ENCODE data around the gene ASTN2. TPM values are rescaled to one million over a fixed set of nuclear protein-coding genes. Genes with fewer than 3 reads are reported as not detected.

ASTN2 gene
- total RNA-seq, 2 experiments from 2014 or later: 1.7 to 4.2 TPM

DNA sequence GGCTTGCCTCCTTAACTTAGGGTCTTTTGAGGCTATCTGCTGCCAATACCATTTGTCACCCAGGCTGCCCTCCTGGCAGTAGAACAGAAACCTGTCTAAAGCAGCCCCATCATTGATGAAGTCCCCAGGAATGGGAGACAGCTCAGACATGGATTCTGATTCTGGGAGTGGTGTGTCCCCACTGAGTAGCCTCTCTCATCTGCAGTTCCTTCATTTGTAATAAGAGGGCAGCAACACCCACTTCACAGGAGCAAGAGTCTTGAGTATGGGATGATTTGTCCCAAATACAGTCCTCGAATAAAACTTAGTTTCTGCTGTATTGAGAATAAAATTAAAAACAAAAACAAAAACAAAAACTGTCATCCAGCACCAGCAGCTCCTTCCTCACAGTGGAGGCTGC lies 167.6 kb downstream of the ASTN2 start:
- intact Hi-C loops (cut with micrococcal nuclease; ENCODE audit: unreplicated experiment): no loop called here
- Histone ChIP-seq H3K27ac (ENCODE audit: low read depth, low read length, poor library complexity, severe bottlenecking) (no peak overlapping the region), H3K9me3 (ENCODE audit: low read length) (no peaks in the 10 kb centered on the region), H3K36me3 (ENCODE audit: insufficient read depth, low read length) (no peaks in the 10 kb centered on the region), H2AFZ (ENCODE audit: low read length) (no peak overlapping the region), H3K4me3 (ENCODE audit: low read depth, low read length, poor library complexity, severe bottlenecking) (no peak overlapping the region), H3K4me1 (ENCODE audit: insufficient read depth, low read length, poor library complexity, severe bottlenecking) (no peaks in the 10 kb centered on the region), H3K9me2 (ENCODE audit: insufficient read depth, low read length) (no peaks in the 10 kb centered on the region), H3K4me2 (ENCODE audit: low read length) (no peak overlapping the region), H4K20me1 (ENCODE audit: insufficient read depth, low read length) (no peaks in the 10 kb centered on the region), H3K79me2 (ENCODE audit: insufficient read depth, low read depth, low read length) (no peaks in the 10 kb centered on the region)
- DNase-seq (ENCODE audit: low spot score): peak; percentile 7
- ChIA-PET CTCF (ENCODE audit: unreplicated experiment) (no interaction called here), POLR2A (interaction anchor here (1.3 kb wide), 1 partner anchor 11 kb away, joined by 5 read pairs; no protein-coding TSS in a partner anchor)
- TF ChIP-seq, protein P1, sequence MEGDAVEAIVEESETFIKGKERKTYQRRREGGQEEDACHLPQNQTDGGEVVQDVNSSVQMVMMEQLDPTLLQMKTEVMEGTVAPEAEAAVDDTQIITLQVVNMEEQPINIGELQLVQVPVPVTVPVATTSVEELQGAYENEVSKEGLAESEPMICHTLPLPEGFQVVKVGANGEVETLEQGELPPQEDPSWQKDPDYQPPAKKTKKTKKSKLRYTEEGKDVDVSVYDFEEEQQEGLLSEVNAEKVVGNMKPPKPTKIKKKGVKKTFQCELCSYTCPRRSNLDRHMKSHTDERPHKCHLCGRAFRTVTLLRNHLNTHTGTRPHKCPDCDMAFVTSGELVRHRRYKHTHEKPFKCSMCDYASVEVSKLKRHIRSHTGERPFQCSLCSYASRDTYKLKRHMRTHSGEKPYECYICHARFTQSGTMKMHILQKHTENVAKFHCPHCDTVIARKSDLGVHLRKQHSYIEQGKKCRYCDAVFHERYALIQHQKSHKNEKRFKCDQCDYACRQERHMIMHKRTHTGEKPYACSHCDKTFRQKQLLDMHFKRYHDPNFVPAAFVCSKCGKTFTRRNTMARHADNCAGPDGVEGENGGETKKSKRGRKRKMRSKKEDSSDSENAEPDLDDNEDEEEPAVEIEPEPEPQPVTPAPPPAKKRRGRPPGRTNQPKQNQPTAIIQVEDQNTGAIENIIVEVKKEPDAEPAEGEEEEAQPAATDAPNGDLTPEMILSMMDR (conservative IDR thresholded peaks at IDR 0.05; ENCODE audit: low read length): peak; percentile 62
- no peak for TF ChIP-seq EZH2phosphoT487 (IDR thresholded peaks at IDR 0.05; ENCODE audit: borderline replicate concordance, low read depth, low read length)
- no TSS peak for BruUV-seq (replicated peaks)

DNA sequence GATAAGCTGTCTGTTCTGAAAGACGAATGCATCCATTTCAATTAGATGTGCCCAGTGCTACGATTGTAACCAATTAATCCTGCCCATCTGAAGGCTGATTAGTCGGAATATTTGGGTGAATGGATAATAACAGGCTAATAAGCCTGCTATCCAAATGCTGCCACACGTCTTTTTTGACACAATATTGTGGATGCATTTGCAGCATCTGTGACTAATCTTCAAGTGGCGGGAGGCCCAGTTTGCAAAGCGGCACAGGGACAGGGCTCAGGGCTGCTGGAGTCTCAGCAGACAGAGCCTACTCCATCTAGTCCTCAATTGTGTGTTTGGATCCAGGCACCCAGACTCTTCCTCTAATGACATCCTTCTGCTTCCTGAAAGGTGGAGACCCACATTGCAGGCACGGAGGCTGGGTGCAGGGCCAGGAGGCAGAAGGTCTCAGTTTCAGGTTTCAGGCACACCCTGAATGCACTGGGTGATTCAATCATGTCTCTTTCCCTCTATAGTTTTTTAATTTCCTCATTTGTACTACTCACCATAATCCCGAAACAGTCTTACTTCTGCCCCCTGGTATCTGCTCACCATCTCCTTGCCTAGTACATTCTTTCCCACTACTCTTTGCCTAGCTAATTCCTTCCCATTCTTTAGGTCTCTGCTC lies 169.6 kb downstream of the ASTN2 start:
- DNase-seq (ENCODE audit: low spot score): no peak
- CTCF ChIA-PET (ENCODE audit: unreplicated experiment): no interaction called here
- no peak for TF ChIP-seq EZH2phosphoT487 (IDR thresholded peaks at IDR 0.05; ENCODE audit: borderline replicate concordance, low read depth, low read length)
- Histone ChIP-seq H3K27ac (ENCODE audit: low read depth, low read length, poor library complexity, severe bottlenecking) (no peak overlapping the region), H3K9me2 (ENCODE audit: insufficient read depth, low read length) (no peaks in the 10 kb centered on the region), H2AFZ (ENCODE audit: low read length) (no peak overlapping the region), H3K4me2 (ENCODE audit: low read length) (no peak overlapping the region), H4K20me1 (ENCODE audit: insufficient read depth, low read length) (no peaks in the 10 kb centered on the region), H3K79me2 (ENCODE audit: insufficient read depth, low read depth, low read length) (no peaks in the 10 kb centered on the region), H3K4me1 (ENCODE audit: insufficient read depth, low read length, poor library complexity, severe bottlenecking) (no peaks in the 10 kb centered on the region), H3K9me3 (ENCODE audit: low read length) (no peaks in the 10 kb centered on the region), H3K36me3 (ENCODE audit: insufficient read depth, low read length) (no peaks in the 10 kb centered on the region), H3K4me3 (ENCODE audit: low read depth, low read length, poor library complexity, severe bottlenecking) (no peak overlapping the region)
- POLR2A ChIA-PET: interaction anchor here (1.2 kb wide), 1 partner anchor 9 kb away, joined by 3 read pairs; no protein-coding TSS in a partner anchor
- intact Hi-C loops (cut with micrococcal nuclease; ENCODE audit: unreplicated experiment): no loop called here
- BruUV-seq (replicated peaks): no TSS peak

DNA sequence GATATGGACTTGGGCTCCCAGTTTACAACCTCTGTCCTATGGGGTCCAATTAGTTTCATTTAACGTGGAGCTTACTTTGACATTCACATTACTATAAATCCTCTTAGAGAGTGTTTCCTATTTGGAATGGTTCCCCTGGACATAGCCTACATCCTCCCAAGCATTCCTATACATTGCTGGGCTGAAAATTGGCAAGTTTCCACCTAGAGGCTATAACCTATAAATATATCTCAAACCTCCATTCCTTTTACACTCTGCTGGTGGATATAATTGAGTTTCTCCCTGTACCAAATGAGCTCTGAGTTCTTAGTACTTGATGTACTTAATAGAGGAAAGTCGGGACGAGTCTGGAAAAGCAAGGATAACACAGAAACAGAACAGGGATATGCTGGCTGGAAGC lies 172.8 kb downstream of the ASTN2 start:
- ChIA-PET CTCF (ENCODE audit: unreplicated experiment) (no interaction called here), POLR2A (interaction anchor here (0.6 kb wide), 1 partner anchor 107 kb away, joined by 4 read pairs; no protein-coding TSS in a partner anchor)
- H3K4me3 ChIP-seq (ENCODE audit: low read depth, low read length, poor library complexity, severe bottlenecking): no peak overlapping the region
- no peak for TF ChIP-seq EZH2phosphoT487 (IDR thresholded peaks at IDR 0.05; ENCODE audit: borderline replicate concordance, low read depth, low read length)
- TF ChIP-seq, protein P1 (conservative IDR thresholded peaks at IDR 0.05; ENCODE audit: low read length): no peak
- no peaks in the 10 kb centered on the region for H3K36me3 ChIP-seq (ENCODE audit: insufficient read depth, low read length)
- H2AFZ ChIP-seq (ENCODE audit: low read length): no peak overlapping the region
- H3K9me3 ChIP-seq (ENCODE audit: low read length): no peaks in the 10 kb centered on the region
- H3K4me2 ChIP-seq (ENCODE audit: low read length): no peak overlapping the region
- no peak for DNase-seq (ENCODE audit: low spot score)
- no peaks in the 10 kb centered on the region for H3K9me2 ChIP-seq (ENCODE audit: insufficient read depth, low read length)
- no peaks in the 10 kb centered on the region for H4K20me1 ChIP-seq (ENCODE audit: insufficient read depth, low read length)
- intact Hi-C loops (cut with micrococcal nuclease; ENCODE audit: unreplicated experiment): no loop called here
- BruUV-seq (replicated peaks): no TSS peak
- H3K4me1 ChIP-seq (ENCODE audit: insufficient read depth, low read length, poor library complexity, severe bottlenecking): no peaks in the 10 kb centered on the region
- no peak overlapping the region for H3K27ac ChIP-seq (ENCODE audit: low read depth, low read length, poor library complexity, severe bottlenecking)
- H3K79me2 ChIP-seq (ENCODE audit: insufficient read depth, low read depth, low read length): no peaks in the 10 kb centered on the region
